GM21515 (cell line): Measurements from ENCODE around the gene BICC1.

Experiments used
- ATAC-seq: cut with Tn5 transposase; IDR thresholded peaks from one replicate; pipeline ENCODE4 v1.9.1; 2021; ENCODE audit not compliant: unreplicated experiment

The BICC1 gene

GRCh38 chr10:58512491-58513187, at the start of gene BICC1:
Gene BICC1, plus strand, starts transcription at chr10:58512872. Its CDS starts 272 bp downstream, at chr10:58513144.
- ATAC-seq: no peak

- ATAC-seq: no peak
Measured at GRCh38 chr10:58464956-58465355, 47.7 kb upstream of the BICC1 start.

- ATAC-seq: no peak
Measured at GRCh38 chr10:58465629-58466028, 47.0 kb upstream of the BICC1 start.

- no peak for ATAC-seq
Measured at GRCh38 chr10:58467931-58468635, 44.6 kb upstream of the BICC1 start.

GRCh38 chr10:58473976-58474375, 38.7 kb upstream of the BICC1 start:
- no peak for ATAC-seq

GRCh38 chr10:58475322-58476277, 37.1 kb upstream of the BICC1 start:
- no peak for ATAC-seq

- ATAC-seq: no peak
Measured at GRCh38 chr10:58477122-58477521, 35.5 kb upstream of the BICC1 start.

- ATAC-seq: no peak
Measured at GRCh38 chr10:58477902-58478301, 34.8 kb upstream of the BICC1 start.

GRCh38 chr10:58479045-58479444, 33.6 kb upstream of the BICC1 start:
- ATAC-seq: no peak

GRCh38 chr10:58480321-58480720, 32.4 kb upstream of the BICC1 start:
- no peak for ATAC-seq

- no peak for ATAC-seq
Measured at GRCh38 chr10:58481569-58482109, 31.0 kb upstream of the BICC1 start.

GRCh38 chr10:58486821-58487220, 25.9 kb upstream of the BICC1 start:
- no peak for ATAC-seq

- no peak for ATAC-seq
Measured at GRCh38 chr10:58488921-58489320, 23.8 kb upstream of the BICC1 start.

- no peak for ATAC-seq
Measured at GRCh38 chr10:58502956-58503355, 9.7 kb upstream of the BICC1 start.

- no peak for ATAC-seq
Measured at GRCh38 chr10:58508316-58508715, 4.4 kb upstream of the BICC1 start.

- ATAC-seq: no peak
Measured at GRCh38 chr10:58511765-58512490, 744 bp upstream of the BICC1 start.

- ATAC-seq: no peak
Measured at GRCh38 chr10:58513188-58514110, 777 bp downstream of the BICC1 start.

GRCh38 chr10:58514111-58514770, 1.6 kb downstream of the BICC1 start:
- ATAC-seq: no peak
